ENCODE results near the gene NCOA7.

DNA sequence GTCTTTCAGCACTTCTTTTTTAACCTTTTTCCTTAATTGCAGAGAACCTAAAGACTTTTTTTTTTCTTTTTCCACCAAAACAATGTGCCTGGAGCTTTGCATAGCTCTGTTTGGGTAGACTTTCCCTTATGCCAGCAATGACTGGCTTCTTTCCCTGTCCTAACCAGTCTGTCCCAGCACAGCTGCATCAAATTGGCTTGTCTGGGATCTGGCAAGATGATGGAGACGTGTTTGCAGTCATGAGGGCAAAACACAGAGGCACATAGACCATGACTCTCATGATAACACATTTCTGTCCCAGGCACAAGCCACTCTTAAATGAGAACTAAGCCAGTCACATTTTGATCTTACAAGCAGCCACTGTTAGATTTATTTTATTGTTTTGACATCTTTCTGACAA lies 24.8 kb upstream of the NCOA7 start:
- TF ChIP-seq POLR2A (IDR thresholded peaks at IDR 0.05; ENCODE audit: low read depth, low read length) (no peak), POLR2AphosphoS5 (IDR thresholded peaks at IDR 0.05; ENCODE audit: low read depth, low read length) (no peak), TAF1 (IDR thresholded peaks at IDR 0.05; ENCODE audit: borderline replicate concordance, low read depth, low read length) (no peak)

Data from GM12892 (cell line).